HepG2 (cell line): ENCODE measurements around the gene SOWAHA. TPM values are rescaled to one million over a fixed set of nuclear protein-coding genes. Genes with fewer than 3 reads are reported as not detected.

ENCODE experiments used
- ATAC-seq: fragments of 200-7000 bp; cut with Tn5 transposase; 3 replicates; pipeline ENCODE4 v1.9.1; 2020; ENCODE audit warnings: mild to moderate bottlenecking, moderate library complexity
- BruUV-seq: library from RNA; stranded (reverse); fragments of 400-500 nt; replicated peaks from 2 replicates; lab custom pipeline; 2021; lab: Mats Ljungman, UMichigan
- CTCF ChIA-PET: fragments of 300-600 bp; formaldehyde crosslinking; extraction: SDS; loops from one replicate; lab custom pipeline; 2021; ENCODE audit warnings: low total read pairs, inconsistent platforms, low intra/inter-chr PET ratio; lab: Yijun Ruan, JAX
- POLR2A ChIA-PET: fragments of 350-600 bp; sonication (Branson Sonifier 250); formaldehyde crosslinking; loops from one replicate; lab custom pipeline; 2020; ENCODE audit warnings: antibody characterized with exemption, inconsistent platforms; lab: Yijun Ruan, JAX
- DNase-seq: peaks from one replicate; pipeline ENCODE4 v3.0.0-alpha.2; 2015; ENCODE audit warnings: low spot score
- FAIRE-seq: peaks from 3 replicates; lab custom pipeline; 2011; peaks lifted over from hg19 to GRCh38; lab: Jason Lieb, UNC
- H2AFZ ChIP-seq: one replicate; pipeline ENCODE4 v1.6.1; 2011; ENCODE audit warnings: low read length, inconsistent platforms
- H3K27ac ChIP-seq: fragments of 300-600 bp; 3 replicates; pipeline ENCODE4 v1.8.0; 2011; ENCODE audit warnings: mixed run types, mild to moderate bottlenecking, mixed read lengths, low read length, inconsistent platforms; ENCODE audit not compliant: insufficient read depth; ENCODE audit errors: extremely low read length
- H3K27me3 ChIP-seq, 2 experiments: fragments of 200-600 bp in 1 of 2; 2 replicates in 1 of 2; 3 replicates in 1 of 2; pipeline versions ENCODE4 v1.6.0 to v1.8.0; 2011; ENCODE audit warnings: low read length in 2 of 2, mild to moderate bottlenecking in 2 of 2, moderate library complexity in 2 of 2, inconsistent platforms in 1 of 2; ENCODE audit not compliant: insufficient read depth in 2 of 2, control insufficient read depth in 1 of 2
- H3K36me3 ChIP-seq, 2 experiments: fragments of 200-600 bp in 1 of 2; replicated peaks in 1 of 2; 2 replicates in 1 of 2; 3 replicates in 1 of 2; pipeline versions ENCODE4 v1.5.1 to v1.8.0; 2011; ENCODE audit warnings: low read length in 2 of 2, inconsistent platforms in 1 of 2; ENCODE audit not compliant: insufficient read depth in 2 of 2, control insufficient read depth in 1 of 2
- H3K4me1 ChIP-seq: 2 replicates; pipeline ENCODE4 v1.5.1; 2012; ENCODE audit warnings: low read length, inconsistent platforms; ENCODE audit not compliant: insufficient read depth
- H3K4me2 ChIP-seq: 2 replicates; pipeline ENCODE4 v1.6.0; 2011; ENCODE audit warnings: low read depth, low read length, inconsistent platforms
- H3K4me3 ChIP-seq, 3 experiments: fragments of 200-600 bp in 1 of 3; sonication (generic), shearing (Covaris generic) in 1 of 3; replicated peaks in 1 of 3; 2 replicates each; pipeline ENCODE4 v1.5.1; 2011 to 2016; ENCODE audit warnings: low read length in 3 of 3, inconsistent platforms in 2 of 3, low read depth in 2 of 3, mild to moderate bottlenecking in 2 of 3, control low read depth in 1 of 3, mixed read lengths in 1 of 3; ENCODE audit not compliant: insufficient read depth in 1 of 3
- H3K79me2 ChIP-seq: one replicate; pipeline ENCODE4 v1.6.1; 2011; ENCODE audit warnings: low read length, inconsistent platforms; ENCODE audit not compliant: insufficient read depth
- H3K9ac ChIP-seq: 2 replicates; pipeline ENCODE4 v1.6.0; 2011; ENCODE audit warnings: mild to moderate bottlenecking, low read depth, low read length, inconsistent platforms; ENCODE audit not compliant: insufficient read depth
- H3K9me3 ChIP-seq: 2 replicates; pipeline ENCODE4 v1.5.1; 2012; ENCODE audit warnings: mild to moderate bottlenecking, low read length
- H4K20me1 ChIP-seq: 2 replicates; pipeline ENCODE4 v1.6.0; 2011; ENCODE audit warnings: inconsistent platforms, mild to moderate bottlenecking, low read length, moderate library complexity; ENCODE audit not compliant: insufficient read depth
- ATM ChIP-seq: fragments of 450-650 bp; IDR thresholded peaks from 2 replicates; pipeline ENCODE4 v1.7.1; 2017; ENCODE audit warnings: mild to moderate bottlenecking, borderline replicate concordance
- ERF ChIP-seq: IDR thresholded peaks from 2 replicates; pipeline ENCODE4 v1.6.1; 2018; ENCODE audit warnings: missing biosample characterization, missing genetic modification reagents
- EZH2 ChIP-seq: conservative IDR thresholded peaks from 2 replicates; pipeline ENCODE4 v1.6.1; 2012; ENCODE audit warnings: mild to moderate bottlenecking, low read depth, low read length, moderate library complexity
- HNRNPUL1 ChIP-seq: fragments of 200-400 bp; formaldehyde crosslinking; IDR thresholded peaks from 2 replicates; pipeline ENCODE4 v1.6.1; 2017; ENCODE audit warnings: low read depth, mild to moderate bottlenecking, low read length, moderate library complexity
- HOXA3 ChIP-seq: sonication (generic); formaldehyde crosslinking; IDR thresholded peaks from 2 replicates; pipeline ENCODE4 v1.5.0; 2020; ENCODE audit warnings: missing genetic modification reagents
- PITX1 ChIP-seq: sonication (generic); formaldehyde crosslinking; IDR thresholded peaks from 2 replicates; pipeline ENCODE4 v1.5.1; 2020; ENCODE audit warnings: mild to moderate bottlenecking, missing genetic modification reagents
- TOE1 ChIP-seq: sonication (generic); formaldehyde crosslinking; IDR thresholded peaks from 2 replicates; pipeline ENCODE4 v1.4.0; 2020; ENCODE audit warnings: mild to moderate bottlenecking, missing genetic modification reagents
- ZFX ChIP-seq: sonication (generic); formaldehyde crosslinking; IDR thresholded peaks from 2 replicates; pipeline ENCODE4 v1.4.0; 2020; ENCODE audit warnings: mild to moderate bottlenecking, low read depth, missing genetic modification reagents, moderate library complexity
- ZFY ChIP-seq: sonication (generic); formaldehyde crosslinking; IDR thresholded peaks from 2 replicates; pipeline ENCODE4 v1.4.0; 2020; ENCODE audit warnings: missing genetic modification reagents
- ZNF225 ChIP-seq: sonication (generic); formaldehyde crosslinking; IDR thresholded peaks from 2 replicates; pipeline ENCODE4 v1.4.0; 2020; ENCODE audit warnings: mild to moderate bottlenecking, missing genetic modification reagents
- ZNF264 ChIP-seq: sonication (generic); formaldehyde crosslinking; IDR thresholded peaks from 2 replicates; pipeline ENCODE4 v1.4.0; 2020; ENCODE audit warnings: missing genetic modification reagents
- ZNF460 ChIP-seq: sonication (generic); formaldehyde crosslinking; IDR thresholded peaks from 2 replicates; pipeline ENCODE4 v1.5.1; 2020; ENCODE audit warnings: missing genetic modification reagents, mild to moderate bottlenecking, borderline replicate concordance
- ZNF605 ChIP-seq: sonication (generic); formaldehyde crosslinking; IDR thresholded peaks from 2 replicates; pipeline ENCODE4 v1.8.0; 2022; ENCODE audit warnings: mild to moderate bottlenecking, missing genetic modification reagents
- ZNF775 ChIP-seq: sonication (generic); formaldehyde crosslinking; IDR thresholded peaks from 2 replicates; pipeline ENCODE4 v1.4.0; 2020; ENCODE audit warnings: missing genetic modification reagents, mild to moderate bottlenecking, moderate library complexity, borderline replicate concordance
- ZNF777 ChIP-seq: sonication (generic); formaldehyde crosslinking; IDR thresholded peaks from 2 replicates; pipeline ENCODE4 v1.4.0; 2020; ENCODE audit warnings: missing genetic modification reagents
- ZSCAN25 ChIP-seq: sonication (generic); formaldehyde crosslinking; IDR thresholded peaks from 2 replicates; pipeline ENCODE4 v1.8.0; 2022; ENCODE audit warnings: mild to moderate bottlenecking, missing genetic modification reagents
- WGBS: methylation state at CpG from one replicate; pipeline ENCODE4 v1.1.6; 2017; ENCODE audit warnings: low lambda C conversion rate; 5-methylcytosine and 5-hydroxymethylcytosine counted together
- in situ Hi-C: cut with HindIII; loops from 2 replicates; pipeline ENCODE4 v1.10.0; 2017; ENCODE audit warnings: low pct_unique_long_range_greater_than_20kb; ENCODE audit not compliant: extremely low pct_ligation_motif_present
- intact Hi-C: fragments of 100-400 bp; cut with micrococcal nuclease; formaldehyde crosslinking; loops from one replicate; pipeline ENCODE4 v1.10.0; 2022; ENCODE audit not compliant: unreplicated experiment
- polyA plus RNA-seq, 8 experiments: library from polyadenylated mRNA; depleted of rRNA in 3 of 8; stranded (reverse) in 7 of 8; unstranded in 1 of 8; fragments of >200 nt; fragmentation: Illumina TruSeq in 4 of 8; extraction: Trizol in 4 of 8; gene quantifications; 2 replicates each; pipeline versions ENCODE4 v1.2.1 to v1.2.3, GENCODE V29; 2011 to 2016; ENCODE audit warnings: low read depth in 4 of 8, missing spikeins in 1 of 8, mixed read lengths in 1 of 8; ENCODE audit not compliant: insufficient read depth in 1 of 8
- total RNA-seq, 5 experiments: library from RNA; depleted of rRNA; stranded (reverse); fragments of >200 nt; fragmentation: Illumina TruSeq; extraction: Trizol; gene quantifications; 2 replicates each; pipeline ENCODE4 v1.2.3, GENCODE V29; 2016; ENCODE audit warnings: low read depth in 1 of 5
- TF ChIP-seq, protein P1 (sequence below): IDR thresholded peaks from 2 replicates; pipeline ENCODE4 v1.4.0; 2020; ENCODE audit warnings: mild to moderate bottlenecking, missing genetic modification reagents
- TF ChIP-seq, protein P2 (sequence below): sonication (generic); formaldehyde crosslinking; IDR thresholded peaks from 2 replicates; pipeline ENCODE4 v1.4.0; 2020; ENCODE audit warnings: mild to moderate bottlenecking, missing genetic modification reagents
- TF ChIP-seq, protein P3 (sequence below): sonication (generic); formaldehyde crosslinking; IDR thresholded peaks from 2 replicates; pipeline ENCODE4 v1.4.0; 2020; ENCODE audit warnings: missing genetic modification reagents, borderline replicate concordance

The SOWAHA gene
- total and polyA plus RNA-seq, 2 of the 13 experiments (the other 11 are each of a cell fraction or from before 2014, with no cell fraction given), result 0.95 to 1.9 TPM

DNA sequence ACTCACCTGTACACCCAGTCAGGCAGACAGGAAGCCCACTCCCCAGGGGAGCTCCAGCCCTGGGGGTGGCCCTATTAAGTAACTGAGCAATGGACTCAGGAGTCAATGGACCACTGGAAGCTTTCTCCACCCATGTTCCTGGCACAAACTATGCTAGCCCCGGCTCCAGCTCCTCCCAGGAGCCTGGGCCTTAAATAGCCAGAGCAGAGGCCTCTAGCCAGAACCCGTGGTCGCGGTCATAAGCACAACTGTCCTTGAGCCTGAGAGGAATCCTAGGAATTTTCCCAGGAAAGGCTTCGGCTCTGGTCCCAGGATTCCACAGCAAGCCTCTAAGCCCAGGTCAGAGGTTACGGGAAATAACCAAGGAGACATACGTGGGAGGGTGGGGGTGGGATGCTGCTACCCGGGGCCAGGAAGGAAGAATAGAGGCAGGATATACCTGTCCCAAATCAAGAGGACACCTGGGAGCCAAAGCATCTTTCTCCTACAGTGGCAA lies 41.6 kb upstream of the SOWAHA start:
- Histone ChIP-seq H3K27ac (peak overlapping the region; percentile 71), H4K20me1 (no peaks in the 10 kb centered on the region), H2AFZ (no peak overlapping the region), H3K4me3 (peak overlapping the region in 1 of 3 experiments; percentile 49; a peak in 1 of 6 replicates), H3K36me3 (peaks cover 1 to 4% of the 10 kb centered on the region in 2 experiments; a peak in 1 of 5 replicates), H3K9me3 (no peaks in the 10 kb centered on the region), H3K4me1 (peaks cover 57% of the 10 kb centered on the region), H3K79me2 (peaks cover 68% of the 10 kb centered on the region), H3K4me2 (peak overlapping the region; percentile 47), H3K27me3 (no peaks in the 10 kb centered on the region), H3K9ac (peak overlapping the region; percentile 51)
- no TSS peak for BruUV-seq
- in situ Hi-C loops (loop anchor here (5.0 kb wide), 1 partner anchor 46 kb away; no protein-coding TSS in a partner anchor), intact Hi-C loops (loop anchor here (1.0 to 2.0 kb wide), 3 partner anchors 35 to 49 kb away; partner anchors contain the start of gene KIF3A)
- DNase-seq (peak; percentile 90), FAIRE-seq (peak; percentile 74), ATAC-seq (peak; percentile 83)
- ChIA-PET CTCF (no interaction called here), POLR2A (interaction anchor here (0.7 to 1.9 kb wide), 3 partner anchors 36 to 49 kb away, joined by 3 to 14 read pairs (median 6); no protein-coding TSS in a partner anchor)
- 16% methylated on average over 4 of the region's 8 CpGs for WGBS
- 0 out of 2 replicates have a peak, but pooled peaks have one; percentile 34 for TF ChIP-seq ERF (CRISPR knock-in tag)
- TF ChIP-seq ZNF775 (CRISPR knock-in tag), result no peak
- peak; percentile 37; the same call in 1 of the 2 replicates for TF ChIP-seq PITX1 (CRISPR knock-in tag)
- no peak for TF ChIP-seq ATM
- no peak for TF ChIP-seq ZSCAN25 (CRISPR knock-in tag)
- TF ChIP-seq ZFX, result peak; percentile 64; the same call in 1 of the 2 replicates
- TF ChIP-seq, protein P1, sequence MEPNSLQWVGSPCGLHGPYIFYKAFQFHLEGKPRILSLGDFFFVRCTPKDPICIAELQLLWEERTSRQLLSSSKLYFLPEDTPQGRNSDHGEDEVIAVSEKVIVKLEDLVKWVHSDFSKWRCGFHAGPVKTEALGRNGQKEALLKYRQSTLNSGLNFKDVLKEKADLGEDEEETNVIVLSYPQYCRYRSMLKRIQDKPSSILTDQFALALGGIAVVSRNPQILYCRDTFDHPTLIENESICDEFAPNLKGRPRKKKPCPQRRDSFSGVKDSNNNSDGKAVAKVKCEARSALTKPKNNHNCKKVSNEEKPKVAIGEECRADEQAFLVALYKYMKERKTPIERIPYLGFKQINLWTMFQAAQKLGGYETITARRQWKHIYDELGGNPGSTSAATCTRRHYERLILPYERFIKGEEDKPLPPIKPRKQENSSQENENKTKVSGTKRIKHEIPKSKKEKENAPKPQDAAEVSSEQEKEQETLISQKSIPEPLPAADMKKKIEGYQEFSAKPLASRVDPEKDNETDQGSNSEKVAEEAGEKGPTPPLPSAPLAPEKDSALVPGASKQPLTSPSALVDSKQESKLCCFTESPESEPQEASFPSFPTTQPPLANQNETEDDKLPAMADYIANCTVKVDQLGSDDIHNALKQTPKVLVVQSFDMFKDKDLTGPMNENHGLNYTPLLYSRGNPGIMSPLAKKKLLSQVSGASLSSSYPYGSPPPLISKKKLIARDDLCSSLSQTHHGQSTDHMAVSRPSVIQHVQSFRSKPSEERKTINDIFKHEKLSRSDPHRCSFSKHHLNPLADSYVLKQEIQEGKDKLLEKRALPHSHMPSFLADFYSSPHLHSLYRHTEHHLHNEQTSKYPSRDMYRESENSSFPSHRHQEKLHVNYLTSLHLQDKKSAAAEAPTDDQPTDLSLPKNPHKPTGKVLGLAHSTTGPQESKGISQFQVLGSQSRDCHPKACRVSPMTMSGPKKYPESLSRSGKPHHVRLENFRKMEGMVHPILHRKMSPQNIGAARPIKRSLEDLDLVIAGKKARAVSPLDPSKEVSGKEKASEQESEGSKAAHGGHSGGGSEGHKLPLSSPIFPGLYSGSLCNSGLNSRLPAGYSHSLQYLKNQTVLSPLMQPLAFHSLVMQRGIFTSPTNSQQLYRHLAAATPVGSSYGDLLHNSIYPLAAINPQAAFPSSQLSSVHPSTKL (CRISPR knock-in tag), result peak; percentile 30; the same call in 1 of the 2 replicates
- peak; percentile 39; the same call in 1 of the 2 replicates for TF ChIP-seq ZFY (CRISPR knock-in tag)
- no peak for TF ChIP-seq HNRNPUL1
- no peak for TF ChIP-seq ZNF225
- TF ChIP-seq ZNF777, result 0 out of 2 replicates have a peak, but pooled peaks have one; percentile 47
- peak; percentile 61; the same call in 1 of the 2 replicates for TF ChIP-seq ZNF264 (CRISPR knock-in tag)
- no peak for TF ChIP-seq TOE1
- TF ChIP-seq, protein P2, sequence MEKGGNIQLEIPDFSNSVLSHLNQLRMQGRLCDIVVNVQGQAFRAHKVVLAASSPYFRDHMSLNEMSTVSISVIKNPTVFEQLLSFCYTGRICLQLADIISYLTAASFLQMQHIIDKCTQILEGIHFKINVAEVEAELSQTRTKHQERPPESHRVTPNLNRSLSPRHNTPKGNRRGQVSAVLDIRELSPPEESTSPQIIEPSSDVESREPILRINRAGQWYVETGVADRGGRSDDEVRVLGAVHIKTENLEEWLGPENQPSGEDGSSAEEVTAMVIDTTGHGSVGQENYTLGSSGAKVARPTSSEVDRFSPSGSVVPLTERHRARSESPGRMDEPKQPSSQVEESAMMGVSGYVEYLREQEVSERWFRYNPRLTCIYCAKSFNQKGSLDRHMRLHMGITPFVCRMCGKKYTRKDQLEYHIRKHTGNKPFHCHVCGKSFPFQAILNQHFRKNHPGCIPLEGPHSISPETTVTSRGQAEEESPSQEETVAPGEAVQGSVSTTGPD (CRISPR knock-in tag), result peak; percentile 66; the same call in 1 of the 2 replicates
- TF ChIP-seq, protein P3, sequence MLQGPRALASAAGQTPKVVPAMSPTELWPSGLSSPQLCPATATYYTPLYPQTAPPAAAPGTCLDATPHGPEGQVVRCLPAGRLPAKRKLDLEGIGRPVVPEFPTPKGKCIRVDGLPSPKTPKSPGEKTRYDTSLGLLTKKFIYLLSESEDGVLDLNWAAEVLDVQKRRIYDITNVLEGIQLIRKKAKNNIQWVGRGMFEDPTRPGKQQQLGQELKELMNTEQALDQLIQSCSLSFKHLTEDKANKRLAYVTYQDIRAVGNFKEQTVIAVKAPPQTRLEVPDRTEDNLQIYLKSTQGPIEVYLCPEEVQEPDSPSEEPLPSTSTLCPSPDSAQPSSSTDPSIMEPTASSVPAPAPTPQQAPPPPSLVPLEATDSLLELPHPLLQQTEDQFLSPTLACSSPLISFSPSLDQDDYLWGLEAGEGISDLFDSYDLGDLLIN (CRISPR knock-in tag), result no peak
- TF ChIP-seq EZH2, result no peak
- TF ChIP-seq ZNF605 (CRISPR knock-in tag), result no peak
- TF ChIP-seq ZNF460 (CRISPR knock-in tag), result no peak
- peak; percentile 38; the same call in 1 of the 2 replicates for TF ChIP-seq HOXA3 (CRISPR knock-in tag)
